IPS DF 4.7 (cell line): ENCODE data around the gene PIGX.

Experiments
- DNase-seq: peaks from one replicate; pipeline ENCODE4 v3.0.0-alpha.2; 2013; ENCODE audit warnings: low spot score; ENCODE audit errors: extremely low read depth

Gene PIGX

DNA sequence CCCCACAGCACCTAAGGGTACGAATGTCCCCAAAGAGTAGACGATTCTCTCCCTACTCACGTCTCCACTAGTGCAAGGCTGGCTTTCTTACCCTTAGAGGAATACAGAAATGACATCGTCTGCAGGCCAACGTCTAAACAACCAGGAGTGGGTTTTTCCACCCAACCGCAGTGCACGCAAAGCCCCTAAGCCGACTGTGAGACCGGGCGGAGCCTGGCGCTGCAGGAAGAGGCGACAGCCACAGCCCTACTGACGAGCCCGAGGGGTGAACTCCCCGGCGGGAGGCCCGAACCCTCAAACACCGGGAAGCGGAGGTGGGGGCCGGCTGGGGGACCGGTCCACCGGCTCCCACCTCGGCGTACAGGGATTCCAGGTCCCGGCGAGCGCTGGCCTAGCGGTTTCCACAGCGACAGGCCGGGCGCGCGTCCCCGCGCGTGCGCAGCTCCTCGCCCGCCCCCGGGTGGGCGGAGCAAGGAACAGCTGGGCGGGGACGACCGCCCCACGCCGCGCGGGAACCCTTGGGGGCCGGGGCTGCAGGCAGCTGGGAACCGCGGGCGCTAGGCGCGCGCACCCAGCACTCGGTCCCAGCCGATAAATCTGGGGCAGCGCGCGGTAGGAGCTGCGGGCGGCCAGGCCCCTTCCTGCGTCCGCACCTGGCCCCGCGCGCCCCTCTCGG, at the start of gene PIGX, which contains the start of gene CEP19:
Gene PIGX, plus strand, starts transcription at position 540 of the 676 bp plus-strand sequence.
Gene CEP19, minus strand, starts transcription at position 413 of the 676 bp plus-strand sequence. CDS start 3,593 bp downstream, outside the sequence.
- DNase-seq: no peak

DNA sequence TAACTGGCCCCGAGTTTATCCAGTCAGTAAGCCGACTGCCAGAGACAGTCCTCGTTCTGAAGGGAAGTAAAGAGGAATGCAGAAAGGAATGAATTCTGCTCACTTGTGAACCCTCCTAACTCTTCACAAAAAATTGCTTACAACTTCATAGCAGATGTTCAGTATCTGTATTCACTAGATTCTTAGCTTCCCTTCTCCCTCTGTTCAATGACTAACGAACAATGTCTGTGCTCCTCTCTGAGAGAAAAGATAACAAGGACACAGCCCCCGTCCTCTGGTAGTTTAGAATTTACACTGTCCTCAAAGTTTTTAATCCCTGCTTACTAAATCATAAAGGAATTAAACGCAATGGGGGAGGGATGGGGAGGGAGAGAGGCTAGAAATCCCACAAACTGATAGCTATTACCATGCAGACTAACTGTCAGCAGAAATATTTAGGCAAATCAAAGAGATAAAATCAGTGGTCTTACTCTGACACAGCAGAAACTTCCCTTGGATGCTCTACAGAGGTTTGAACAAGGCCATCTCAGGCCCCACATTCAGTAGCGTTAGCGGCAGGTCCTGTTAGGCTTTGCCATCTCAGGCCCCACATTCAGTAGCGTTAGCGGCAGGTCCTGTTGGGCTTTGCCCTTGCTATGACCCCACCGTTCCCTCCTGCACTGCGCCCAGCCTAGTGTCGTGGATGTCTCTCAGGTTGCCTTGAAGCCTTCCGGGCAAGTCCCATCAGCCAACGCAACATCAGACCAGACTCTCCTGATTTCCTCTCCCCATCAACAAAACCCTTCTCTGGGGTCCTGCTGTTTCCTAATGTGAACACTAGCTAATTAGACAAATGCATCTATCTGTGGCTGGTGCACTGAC, 49.2 kb upstream of the PIGX start:
- DNase-seq: no peak

DNA sequence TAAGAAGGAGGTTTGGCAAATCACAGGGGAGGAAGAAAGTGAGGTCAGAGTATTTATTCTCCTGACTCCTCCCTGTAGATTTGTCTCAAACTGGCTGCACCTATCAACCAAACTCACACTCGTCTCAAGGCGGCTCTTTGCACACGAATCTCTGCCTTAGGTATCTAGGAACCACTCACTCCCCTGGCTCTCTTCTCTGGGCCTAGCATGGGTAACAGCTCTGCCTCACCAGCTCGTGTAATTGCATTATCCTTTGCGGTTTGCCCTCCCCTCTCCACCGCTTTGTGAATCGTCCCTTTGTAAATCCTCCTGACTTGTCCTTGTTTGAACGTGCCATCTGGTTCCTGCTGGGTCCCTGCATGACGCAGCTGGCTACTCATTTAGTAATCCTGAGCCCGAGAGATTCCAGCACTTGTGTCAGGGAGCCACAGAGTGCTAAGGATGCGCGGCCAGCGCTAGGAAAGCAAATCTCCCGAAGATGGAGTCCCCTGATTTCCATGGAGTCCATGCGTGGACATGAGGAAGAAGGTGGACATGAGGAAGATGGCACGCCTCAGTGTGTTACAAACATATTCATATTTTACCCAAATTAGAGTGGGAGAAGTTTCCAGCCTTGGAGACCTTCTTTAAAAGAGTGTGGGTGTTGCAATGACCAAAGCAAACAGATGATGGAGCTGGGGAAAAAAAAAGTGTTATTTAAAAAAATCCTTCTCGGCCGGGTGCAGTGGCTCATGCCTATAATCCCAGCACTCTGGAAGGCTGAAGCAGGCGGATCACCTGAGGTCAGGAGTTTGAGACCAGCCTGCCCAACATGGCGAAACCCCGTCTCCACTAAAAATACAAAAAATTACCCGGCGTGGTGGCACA, 45.9 kb upstream of the PIGX start:
- peak; percentile 56 for DNase-seq

DNA sequence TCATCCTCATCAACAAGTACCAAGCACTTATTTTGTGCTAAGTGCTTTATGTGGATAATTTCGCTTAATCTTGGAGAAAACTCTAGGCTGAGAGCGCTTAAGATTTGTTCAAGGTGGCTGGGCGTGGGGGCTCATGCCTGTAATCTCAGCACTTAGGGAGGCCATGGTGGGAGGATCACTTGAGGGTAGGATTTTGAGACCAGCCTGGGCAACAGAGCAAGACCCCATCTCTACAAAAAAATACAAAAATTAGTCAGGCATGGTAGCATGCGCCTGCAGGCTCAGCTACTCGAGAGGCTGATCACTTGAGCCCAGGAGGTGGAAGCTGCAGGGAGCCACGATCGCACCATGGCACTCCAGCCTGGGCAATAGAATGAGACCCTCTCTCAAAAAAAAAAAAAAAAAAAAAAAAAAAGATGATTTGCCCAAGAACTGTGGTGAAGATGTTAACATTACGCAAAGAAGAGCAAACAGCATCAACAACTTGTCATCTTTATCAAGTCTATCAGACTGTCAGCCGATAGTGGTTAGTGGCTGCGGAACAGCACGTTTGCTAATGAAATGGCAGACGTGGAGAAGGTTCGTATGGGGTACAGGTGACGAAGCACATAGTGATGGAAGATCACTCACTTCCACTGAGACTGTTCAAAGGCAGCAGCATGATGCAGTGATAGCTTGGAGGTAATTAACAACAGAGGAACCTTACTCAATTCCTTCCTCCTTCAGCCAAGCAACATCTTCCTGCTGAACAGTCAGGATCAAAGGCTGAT, 44.9 kb upstream of the PIGX start:
- DNase-seq: no peak

DNA sequence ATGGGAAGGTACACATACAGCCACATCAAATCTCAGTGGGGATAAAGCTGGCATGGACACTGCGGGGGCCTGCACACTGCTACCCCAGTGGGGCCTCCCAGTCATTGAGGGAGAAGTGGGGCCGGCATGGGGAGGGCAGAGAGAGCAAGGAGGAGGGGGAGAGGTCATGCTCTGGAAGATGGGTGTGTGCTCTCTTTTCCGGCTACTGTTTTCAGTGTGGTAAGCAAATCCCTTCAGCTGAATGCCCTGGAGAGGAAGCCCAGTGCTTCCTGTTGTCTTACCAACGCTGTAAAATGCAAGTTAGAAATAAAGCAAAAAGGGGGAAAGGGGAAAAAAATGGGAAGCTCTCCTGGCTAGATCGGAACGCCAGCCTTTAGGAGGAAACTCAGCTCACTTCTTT, 41.8 kb upstream of the PIGX start:
- DNase-seq: no peak

DNA sequence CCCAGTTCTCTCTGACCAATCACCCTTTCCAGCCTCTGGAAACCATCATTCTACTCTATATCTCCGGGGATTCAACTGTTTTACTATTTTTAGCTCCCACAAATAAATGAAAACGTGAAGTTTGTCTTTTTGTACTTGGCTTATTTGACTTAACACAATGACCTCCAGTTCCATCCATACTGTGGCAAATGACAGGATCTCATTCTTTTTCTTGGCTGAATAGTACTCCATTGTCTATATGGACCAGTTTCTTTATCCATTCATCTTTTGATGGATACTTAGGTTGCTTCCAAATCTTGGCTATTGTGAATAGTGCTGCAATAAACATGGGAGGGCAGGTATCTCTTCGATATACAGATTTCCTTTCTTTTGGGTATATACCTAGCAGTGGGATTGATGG, 38.5 kb upstream of the PIGX start:
- no peak for DNase-seq

DNA sequence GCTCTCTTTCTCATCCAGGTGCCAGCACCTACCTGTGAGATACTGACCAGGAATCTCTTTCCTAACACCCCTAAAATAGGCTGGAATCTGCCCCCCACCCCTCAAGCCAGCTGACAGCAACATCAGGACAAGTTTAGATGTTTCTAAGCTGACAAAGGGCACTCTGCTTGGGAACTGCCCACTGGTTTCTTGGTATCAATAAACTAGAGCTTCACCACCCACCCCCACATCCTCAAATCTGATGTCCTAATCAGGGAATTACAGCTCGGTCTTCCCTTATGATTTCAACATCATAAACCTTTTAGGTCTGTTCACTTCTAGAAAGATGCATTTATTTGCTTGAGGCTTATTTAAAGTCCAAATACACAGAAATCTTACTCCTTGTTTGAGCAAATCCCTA, 34.8 kb upstream of the PIGX start:
- DNase-seq: no peak

DNA sequence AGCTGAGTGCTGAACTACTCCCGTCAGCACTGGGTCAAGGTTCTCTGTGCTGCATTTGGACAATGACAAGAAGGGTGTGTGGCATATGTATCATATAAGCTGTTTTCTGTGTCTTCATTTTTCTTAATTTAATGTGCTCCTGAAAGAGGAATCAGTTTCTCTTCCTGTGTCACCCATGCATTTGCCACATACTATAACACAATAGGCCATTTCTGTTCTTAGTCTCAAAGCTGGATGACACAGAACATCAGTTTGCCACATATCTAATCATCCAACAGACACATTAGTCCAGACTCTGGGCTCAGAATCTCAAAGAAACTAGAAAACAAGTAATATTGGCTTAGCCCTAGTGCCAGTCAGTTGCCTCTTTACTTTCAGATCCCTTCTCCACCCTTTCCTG, 34.2 kb upstream of the PIGX start:
- no peak for DNase-seq

DNA sequence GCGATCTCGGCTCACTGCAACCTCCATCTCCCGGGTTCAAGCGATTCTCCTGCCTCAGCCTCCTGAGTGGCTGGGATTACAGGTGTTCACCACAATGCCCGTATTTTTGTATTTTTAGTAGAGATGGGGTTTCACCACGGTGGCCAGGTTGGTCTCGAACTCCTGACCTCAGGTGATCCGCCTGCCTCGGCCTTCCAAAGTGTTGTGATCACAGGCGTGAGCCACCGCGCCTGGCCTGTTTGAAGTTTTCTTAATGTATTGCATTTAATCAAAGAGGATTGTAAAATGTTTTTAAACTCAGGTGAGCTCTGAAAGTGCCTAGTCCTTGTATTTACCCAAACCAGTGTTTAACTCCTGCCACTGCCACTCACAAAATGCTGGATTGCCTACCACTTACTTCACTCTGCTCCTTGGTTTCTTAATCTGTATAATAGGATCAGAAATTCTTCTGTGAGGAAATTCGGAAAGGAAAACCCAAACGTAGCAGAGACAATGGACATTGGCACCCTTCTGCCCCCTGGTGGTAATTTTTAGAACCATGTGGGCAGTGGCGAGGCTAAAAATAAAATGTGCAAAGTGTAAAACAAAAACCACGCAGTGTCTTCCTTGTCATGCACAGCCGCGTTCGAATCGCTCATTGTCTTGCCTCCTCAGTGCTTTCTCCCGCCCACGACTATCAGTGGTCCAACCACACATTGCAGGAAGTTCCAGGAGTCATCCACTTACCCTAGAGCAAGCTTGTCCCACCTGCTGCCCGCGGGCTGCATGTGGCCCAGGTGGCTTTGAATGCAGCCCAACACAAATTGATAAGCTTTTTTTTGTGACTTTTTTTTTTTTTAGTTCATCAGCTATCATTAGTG, 27.4 kb upstream of the PIGX start:
- DNase-seq: peak; percentile 38

DNA sequence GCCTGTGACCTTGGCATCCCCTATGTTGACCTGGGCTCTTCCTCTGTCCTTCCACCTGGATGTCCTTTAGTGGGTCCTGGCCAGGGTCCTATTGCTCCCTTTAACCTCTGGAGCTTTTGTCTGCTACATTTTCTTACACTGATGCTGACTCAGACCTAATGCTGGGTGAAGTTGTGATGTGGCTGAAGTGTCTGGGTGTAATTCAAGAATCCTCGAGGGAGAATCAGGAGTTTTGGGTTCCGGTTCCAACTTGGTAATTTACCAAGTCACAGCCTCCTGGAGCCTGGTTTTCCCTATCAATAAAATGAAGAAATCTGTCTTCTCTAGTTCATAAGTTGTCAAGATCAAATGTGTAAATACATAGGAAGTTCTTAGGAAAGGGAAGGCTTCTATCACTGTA, 25.7 kb upstream of the PIGX start:
- DNase-seq: no peak

DNA sequence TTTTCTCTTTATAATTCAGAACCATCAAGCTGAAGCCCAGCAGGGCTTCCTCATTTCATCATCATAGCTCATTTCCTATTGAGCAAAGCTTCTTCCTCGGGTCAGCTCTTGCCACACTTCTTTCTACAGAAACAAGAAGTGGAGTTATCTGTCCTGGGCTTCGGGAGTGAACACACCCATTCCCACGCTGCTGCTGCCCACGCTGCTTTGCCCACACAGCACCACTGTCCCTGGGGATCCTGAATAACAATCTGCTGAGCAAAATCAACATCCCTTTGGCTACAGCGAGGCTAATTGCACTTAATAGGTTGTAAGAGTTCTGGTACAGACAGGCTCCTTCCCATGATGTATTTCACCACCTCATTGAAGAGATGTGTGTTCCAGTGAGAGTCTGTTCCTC, 23.8 kb upstream of the PIGX start:
- DNase-seq: no peak

DNA sequence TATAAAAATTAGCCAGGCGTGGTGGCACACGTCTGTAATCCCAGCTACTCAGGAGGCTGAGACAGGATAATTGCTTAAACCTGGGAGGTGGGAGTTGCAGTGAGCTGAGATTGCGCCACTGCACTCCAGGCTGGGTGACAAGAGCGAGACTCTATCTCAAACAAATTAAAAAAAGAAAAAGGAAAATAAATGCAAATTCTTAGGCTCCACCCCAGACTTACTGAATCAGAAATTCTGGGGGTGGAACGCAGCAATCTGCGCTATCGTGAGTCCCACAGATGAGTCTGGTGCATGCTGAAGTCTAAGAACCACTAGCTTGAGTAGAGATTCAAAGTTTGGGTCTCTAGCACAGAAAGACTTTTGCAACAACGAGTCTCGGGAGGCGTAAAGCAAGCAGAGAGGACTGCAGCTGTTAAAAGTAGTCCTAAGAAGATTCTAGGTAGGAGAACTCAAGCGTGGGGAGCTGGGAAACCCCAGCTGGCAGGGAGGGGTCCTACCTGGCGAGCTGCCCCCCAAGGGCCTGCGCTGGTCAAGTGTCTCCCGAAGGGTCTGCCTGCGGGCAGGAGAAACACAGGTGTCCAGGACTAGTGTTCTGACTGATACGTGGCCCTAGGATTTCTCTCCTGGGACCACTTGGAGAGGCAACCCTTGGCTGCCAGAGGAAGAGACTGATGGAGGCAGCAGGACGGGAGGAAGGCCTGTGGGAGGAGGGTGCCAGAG, 22.1 kb upstream of the PIGX start:
- no peak for DNase-seq

DNA sequence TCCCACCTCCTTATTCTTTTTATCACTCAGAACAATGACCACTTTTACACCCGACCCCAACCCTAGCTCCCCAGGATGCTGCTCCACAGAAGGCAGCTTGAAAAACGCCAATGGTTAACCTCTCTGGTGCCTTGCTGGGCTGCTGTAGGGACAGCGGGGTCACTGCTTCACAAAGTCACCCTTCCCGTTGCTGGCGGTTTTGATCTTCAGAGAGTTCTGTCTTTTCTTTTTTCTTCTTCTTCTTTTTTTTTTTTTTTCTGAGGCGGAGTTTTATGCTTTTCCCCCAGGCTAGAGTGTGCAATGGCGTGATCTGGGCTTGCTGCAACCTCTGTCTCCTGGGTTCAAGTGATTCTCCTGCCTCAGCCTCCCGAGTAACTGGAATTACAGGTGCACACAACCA, 20.8 kb upstream of the PIGX start:
- DNase-seq: no peak

DNA sequence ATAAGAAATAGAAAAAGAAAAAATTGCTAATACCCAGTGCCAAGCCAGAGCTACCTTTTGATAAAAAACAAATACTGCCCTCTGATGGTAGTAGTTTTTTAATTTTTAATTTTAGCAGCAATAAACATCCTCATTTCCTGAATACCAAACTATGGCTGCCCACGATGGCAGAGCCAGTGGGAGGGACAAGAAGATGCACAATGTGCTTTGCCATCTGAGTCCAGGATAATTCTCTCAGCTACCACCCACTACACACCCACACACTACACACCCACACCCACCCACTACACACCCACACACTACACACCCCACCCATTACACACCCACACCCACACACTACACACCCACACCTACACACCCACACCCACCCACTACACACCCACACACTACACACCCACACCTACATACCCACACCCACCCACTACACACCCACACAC, 18.0 kb upstream of the PIGX start:
- DNase-seq: no peak

DNA sequence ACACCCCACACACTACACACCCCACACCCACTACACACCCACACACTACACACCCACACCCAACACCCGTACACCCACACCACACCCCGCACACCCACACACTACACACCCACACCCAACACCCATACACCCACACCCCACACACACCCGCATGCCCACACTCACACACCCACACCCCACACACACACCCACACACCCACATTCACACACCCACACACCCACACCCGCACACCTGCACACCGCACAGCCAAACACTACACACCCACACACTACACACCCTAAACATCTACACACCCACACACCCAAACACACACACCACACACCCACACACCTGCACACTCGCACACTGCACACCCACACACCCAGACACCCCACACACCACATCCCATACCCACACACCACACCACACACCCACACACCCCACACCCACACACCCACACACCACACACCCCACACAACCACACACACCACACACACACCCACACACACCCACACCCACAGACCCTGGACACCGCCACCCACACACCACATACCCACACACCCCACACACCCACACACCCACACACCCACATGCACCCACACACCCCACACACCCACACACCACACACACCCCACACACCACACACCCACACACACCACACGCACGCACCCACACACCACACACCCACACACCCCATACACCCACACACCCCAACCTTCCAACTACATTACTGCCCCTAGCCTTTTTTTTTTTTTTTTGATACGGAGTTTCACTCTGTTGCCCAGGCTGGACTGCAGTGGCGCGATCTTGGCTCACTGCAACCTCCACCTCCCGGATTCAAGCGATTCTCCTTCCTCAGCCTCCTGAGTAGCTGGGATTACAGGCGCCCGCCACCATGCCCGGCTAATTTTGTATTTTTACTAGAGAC, 17.0 kb upstream of the PIGX start:
- DNase-seq: no peak

DNA sequence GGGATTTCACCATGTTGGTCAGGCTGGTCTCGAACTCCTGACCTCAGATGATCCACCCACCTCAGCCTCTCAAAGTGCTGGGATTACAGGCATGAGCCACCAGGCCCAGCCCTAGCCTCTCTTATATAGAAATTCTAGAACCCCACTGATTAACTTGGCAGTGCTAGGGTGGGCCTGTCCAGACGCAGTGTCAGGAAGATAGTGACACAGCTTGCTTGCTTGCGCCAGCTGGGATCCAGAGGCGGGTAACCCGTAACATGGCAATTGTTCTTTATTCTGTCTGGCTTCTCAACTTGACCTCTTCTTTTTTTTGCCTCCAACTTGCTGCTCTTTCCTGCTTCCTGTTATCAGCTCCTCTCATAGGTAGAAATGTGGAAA, 16.3 kb upstream of the PIGX start:
- DNase-seq: no peak

DNA sequence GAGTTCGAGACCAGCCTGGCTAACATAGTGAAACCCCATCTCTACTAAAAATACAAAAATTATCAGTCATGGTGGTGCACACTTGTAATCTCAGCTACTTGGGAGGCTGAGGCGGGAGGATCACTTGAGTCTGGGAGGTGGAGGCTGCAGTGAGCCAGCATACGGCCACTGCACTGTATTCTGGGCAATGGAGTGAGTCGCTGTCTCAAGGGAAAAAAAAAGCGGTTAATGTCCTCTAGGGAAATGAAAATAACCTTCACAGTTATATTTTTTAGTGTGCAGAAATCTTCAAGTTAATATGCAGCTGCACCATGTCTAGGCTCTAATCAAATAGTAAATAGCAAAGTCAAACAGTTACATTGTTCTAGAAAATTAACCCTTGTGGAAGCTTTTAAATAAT, 14.9 kb upstream of the PIGX start:
- no peak for DNase-seq

DNA sequence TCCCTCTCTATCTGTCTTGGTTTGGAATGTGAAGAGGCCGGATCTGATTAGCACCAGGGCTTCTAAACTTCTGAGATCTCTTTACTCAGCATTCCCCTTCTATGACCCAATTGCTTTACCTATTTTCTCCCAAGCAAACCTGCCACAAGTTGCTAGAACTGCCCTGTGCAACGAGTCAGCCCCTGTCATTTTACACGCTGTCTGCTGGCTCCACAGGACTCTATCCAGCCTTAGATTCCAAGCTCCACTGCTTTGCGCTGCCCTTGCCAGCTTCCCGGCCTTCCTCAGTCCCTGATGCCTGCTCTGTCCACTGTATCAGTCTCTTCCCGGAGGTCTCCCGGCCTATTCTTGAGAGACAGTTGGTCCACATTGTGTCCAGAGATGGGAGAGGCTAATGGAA, 12.4 kb upstream of the PIGX start:
- no peak for DNase-seq
